ENCODE data around the gene CDK6.

Gene CDK6

DNA sequence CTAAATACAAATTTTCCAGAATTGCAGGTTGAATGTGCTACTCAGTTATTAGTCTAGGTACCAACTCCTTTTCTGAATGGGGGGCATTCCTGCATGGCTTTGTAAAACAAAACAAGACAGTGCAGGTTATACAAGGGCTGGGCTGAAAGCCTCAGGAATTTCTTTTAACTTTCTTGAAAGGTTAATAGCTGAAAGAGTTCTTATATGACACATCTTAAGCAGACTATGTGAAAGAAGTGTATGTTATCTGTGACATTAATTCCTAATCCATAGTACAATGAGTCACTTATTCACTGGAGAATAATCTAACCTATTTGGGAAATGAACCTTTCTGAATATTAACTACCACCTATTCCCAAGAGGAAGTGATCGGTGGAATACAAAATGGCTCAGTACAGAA, 130.5 kb downstream of the CDK6 start:
- no peak for DNase-seq

DNA sequence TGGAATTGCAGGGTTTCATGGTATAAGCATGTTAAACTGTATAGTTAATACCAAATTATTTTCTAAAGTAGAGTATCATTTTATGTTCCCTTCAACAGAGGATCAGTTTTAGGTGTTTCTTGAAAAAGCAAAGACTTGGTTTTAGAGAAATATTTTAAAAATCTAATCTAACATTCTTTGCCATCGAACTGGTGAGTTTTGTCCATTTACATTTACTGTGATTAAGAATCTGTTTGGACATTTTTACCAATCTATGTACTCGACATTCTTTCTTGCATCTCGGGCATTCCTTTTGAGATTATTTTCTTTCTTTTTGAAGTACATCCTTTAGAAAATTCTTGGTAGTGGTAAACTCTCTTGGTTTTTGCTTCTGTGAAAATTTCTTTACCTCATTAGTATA, 131.5 kb downstream of the CDK6 start:
- no peak for DNase-seq

DNA sequence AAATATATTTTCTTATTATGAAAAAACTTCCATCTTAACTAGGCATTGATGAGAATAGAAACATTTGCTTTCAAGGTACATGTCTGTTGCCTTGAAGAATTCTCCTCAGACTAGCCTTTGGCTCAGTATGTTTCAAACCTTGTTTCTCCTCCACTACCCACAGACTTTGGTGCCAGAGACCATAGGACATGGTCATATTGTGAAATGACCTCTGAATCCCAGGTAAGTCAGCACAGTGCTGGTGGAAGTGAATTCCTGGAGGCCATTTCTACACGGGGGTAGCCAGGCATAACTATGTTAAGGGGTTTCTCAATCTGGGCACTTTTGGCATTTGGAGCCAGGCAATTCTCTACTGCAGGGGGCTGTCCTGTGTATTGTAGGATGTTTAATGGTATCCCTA, 133.8 kb downstream of the CDK6 start:
- no peak for DNase-seq

DNA sequence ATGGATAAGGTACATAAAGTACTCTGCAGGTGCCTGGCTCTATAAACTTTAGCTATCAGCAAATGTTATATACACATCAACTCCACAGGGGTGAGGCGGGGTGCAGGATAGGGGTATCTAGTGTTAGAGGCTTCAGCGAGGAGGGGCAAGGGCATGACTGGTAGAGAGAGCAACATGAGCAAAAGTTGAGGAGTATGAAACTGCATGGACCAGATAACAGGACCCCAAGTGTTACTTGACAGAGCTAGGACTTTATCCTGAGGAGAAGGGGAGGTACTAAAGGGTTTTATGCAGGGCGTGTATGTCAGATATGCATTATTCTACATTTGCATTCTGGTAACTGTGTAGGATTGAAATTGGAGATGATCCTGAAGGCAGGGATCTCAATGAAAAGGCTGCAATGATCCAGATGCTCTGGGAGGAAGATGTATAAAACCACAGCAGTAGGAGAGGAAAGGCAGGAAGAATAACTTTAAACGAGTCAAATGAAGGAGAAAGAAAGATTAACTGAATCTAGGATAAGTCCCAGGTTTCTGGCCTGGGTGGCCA, 136.3 kb downstream of the CDK6 start:
- no peak for DNase-seq

DNA sequence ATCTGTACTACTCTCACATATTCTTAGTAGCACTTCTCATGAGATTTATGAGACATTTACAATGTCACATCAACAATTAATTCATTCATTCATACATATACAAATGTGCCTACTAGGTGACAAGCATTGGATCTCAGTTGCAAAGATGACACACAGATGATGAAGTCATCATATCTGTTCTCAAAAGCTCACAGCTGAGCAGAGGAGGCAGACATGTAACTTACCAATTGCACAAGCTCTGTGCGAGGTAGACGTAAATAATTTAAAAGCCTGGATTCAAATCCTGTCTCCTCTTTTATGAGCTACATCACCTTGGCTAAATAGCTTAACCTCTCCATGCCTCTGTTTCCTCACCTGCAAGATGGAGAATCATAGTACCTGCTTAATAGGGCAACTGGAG, 136.8 kb downstream of the CDK6 start:
- DNase-seq: no peak

DNA sequence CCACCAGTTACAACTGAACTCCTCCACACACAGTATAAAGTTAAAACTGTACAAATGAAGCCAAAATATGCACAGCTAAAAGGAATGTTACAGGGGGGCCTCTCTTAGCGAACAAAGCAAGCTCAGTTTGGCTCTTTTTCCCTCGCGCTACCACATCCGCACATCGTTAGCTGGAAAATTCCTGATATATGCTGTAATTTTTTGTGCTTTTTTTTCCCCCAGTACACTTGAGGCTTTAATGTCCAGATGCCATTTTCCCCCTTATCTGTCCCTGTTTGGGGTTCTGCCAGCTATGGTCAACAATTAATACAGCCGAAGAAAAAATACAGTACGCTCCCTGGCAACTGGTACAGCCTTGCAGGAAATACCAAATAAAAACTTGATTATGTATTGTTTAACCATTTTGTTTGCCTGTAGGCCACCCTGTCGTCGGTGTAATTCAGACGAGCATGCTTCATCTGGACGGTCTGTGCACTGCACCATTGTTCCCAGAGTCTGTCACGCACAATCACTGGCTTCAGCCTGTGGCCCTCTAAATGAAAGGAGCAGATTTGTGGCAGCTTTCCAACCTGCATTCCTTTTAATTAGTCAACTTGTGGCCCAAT, 138.0 kb downstream of the CDK6 start:
- no peak for DNase-seq

DNA sequence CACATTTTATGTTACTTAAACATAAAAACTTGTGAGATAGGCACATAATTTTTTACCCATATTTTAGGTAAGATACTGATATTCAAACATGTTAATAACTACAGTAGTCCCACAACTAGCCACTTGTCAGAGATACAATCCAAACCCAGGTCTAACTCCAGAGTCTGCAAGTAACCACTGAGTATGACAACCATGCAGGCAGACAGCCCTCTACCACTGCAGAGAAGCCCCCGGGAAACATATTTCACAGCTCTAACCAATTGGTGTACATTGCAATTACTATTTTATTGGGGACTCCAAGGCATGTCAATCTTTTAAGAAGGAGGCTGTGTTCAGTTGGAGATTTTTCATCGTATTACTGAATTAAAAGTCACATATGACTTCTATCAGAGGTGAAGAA, 139.0 kb downstream of the CDK6 start:
- no peak for DNase-seq

DNA sequence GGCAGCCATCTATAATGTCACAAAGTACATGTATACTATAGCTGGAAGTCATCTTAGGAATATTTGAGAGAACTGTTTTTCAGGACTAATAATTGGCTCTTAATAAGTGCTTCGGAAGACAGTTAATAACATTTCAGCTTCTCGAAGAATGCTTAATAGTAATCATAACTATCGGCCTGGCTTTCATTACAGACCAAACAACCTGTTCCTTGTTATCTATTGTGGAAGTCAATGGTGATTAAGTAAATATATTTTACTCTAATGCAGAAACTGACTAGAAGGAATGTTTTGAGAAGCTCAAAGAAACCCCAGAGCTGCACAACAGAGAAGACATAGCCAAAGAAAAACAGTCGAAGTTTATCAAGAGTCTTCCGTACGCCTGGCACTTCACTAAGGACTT, 139.4 kb downstream of the CDK6 start:
- DNase-seq: no peak

DNA sequence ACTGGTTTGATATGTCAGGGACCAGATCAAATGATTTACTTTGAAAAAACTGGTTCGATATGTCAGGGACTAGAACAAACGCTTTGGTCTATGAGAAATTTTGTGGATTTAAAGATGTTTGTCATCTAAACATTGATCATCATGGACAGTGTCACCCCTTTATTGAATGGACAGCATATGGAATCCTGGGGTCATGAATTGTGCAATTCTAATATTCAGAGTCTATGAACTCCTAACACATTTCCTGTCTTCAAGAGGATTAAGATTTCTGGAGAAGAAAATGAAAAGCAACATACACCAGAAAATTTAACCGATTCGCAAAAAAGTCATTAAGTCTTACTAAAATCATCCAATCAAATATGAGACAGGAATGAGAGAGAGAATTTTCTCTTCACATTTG, 139.8 kb downstream of the CDK6 start:
- DNase-seq: no peak

DNA sequence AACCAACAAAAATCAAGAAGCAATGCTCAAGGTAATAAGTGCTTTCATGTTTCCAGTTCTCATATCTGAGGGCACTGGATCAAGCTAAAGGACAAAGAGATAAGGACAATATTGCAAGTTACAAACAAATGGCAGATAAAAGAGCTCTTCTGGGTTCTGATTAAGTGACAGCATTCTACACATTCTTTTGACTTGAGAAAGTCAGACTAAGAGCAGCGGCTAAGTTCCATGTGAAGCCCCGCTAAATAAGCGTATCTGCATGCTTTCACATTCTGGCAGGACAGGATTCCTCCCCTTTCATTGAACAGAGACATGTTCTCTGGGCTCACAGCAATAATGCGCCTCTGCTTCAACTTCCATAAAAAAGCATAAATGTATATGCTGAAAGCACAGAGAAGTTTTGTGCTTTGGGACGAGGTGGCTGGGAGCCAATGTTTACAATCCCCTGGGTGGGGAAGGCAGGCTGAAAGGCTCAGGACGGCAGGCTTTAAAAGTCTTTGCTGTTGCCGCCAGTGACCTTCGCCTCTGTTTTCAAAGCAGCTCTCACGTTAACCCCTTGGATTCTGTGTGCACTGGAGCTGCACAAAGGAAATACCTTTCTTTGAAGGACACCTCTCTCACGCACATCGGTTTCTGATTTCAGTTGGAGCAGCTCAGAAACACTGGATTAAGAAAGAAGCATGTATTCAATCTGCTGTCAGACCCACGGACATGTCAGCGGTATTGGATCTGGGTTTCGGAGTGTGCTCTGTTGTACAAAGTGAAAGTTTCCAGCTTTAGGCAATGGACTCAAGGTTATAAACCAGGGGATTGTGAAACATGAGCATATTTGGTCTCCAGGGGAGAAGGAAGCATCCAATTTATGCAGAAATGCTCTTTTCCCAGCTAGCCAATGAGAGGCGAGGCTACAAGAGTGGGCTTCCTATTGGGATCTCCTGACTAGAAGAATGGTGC, 140.8 kb downstream of the CDK6 start:
- DNase-seq: no peak

DNA sequence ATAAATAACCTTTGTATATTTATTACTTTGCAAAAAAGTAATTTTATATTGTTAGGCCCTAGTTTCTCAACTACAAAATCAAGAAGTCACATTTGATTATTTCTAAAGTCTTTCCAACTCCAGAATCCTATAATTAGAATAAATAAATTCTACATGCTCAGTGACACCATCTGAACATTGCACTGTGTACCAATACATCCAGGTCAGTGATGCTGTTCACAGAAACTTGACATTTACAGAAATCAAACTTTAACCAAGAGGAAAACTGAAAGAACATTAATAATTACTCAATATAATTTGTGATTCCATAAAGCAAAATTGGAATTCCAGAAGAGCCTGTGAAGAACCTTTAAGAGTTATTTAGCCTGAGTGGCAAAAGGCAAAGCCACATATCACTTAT, 142.2 kb downstream of the CDK6 start:
- DNase-seq: no peak

DNA sequence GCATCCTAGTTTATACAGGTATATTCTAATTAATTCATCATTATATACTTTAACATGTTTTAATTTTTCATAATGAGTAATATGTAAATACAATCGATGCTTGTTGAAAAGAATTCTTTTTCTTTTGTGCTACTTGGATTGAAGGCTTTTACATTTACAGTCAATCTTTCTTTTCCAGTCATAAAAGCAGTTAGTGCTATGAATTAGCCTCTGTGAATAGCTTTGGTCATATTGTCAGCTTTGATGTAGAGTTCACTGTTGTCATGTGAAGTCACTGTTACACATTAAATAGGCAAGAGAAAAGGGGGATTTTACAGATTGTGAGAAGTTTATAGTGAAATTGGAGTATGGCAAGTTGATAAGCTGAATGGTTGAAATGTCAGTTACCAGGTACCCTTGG, 142.9 kb downstream of the CDK6 start:
- DNase-seq: no peak

DNA sequence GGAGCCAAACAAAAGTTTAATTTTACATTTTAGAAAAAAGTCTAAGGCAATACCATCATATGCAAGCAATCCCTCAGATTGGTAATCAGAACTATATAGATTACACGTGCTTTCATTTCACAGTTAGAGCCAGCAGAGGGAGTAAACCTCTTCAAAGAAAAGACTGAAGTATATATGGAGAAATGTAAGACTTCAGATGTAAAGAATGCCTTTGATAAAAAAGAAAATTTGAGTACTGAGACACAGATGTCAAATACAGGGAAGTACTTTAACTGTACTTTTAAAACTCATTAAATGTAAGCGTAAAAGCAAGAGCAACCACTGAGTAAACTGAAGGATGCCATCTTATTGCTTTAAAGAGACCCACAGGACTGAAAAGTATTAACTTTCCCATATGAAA, 144.8 kb downstream of the CDK6 start:
- no peak for DNase-seq

DNA sequence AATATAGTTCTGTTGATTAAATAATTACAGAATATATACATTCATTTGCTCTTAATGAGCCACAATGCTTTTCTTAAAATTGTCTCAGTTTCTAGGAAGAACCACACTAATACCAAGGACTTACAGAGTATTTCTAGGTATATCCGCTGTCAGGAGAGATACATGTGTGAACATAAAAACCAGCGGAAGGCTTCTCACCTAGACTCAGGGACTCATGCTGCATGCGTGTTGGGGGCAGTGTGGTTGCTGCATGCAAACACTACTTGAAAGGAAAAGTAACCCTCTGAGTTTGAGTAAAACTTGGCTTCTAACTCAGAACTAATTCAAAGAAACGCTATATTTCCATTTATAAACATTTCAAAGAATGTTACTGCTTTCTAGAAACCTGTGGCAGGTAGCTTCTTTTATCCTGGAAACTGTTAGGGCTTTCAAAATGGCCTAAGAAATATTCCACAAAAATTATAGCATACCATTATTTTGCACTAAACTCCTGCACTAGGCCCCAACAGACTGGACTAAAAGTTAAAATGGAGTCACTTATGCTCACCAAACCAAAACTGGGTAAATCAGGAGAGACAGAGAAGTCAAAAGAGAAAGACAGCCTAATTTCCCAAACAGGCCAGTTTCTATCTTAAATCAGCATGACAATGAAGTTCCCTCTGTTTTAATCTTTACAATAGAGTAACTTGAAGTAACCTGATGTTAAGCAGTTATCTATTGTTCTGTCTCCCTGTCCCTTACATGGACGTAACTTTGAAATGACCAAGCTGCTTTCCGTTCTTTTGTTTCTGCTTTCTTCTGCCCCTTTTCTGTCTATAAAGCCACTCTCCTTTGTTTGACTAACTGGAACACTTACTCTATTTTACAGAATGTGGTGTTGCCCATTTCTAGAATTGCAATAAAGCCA, 151.0 kb downstream of the CDK6 start:
- peak; percentile 68 for DNase-seq

DNA sequence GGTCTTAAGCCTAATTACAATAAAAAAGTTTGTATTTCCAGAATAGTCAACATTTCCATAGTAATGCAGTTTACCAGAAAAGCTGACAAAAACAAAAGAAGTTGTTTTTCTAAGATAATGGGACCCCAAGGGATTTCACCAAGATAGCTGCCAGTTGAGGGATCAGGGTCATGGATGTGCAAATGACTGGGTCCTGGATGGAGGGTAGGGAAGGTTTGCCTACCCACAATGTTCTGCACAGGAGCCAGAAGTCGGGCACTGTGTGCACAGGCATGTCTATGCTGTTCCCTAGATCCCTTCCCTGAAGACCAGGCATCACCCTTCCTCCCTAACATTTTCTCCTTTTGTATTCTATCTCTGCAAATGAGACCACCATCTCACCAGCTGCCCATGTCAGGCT, 152.1 kb downstream of the CDK6 start:
- DNase-seq: no peak

DNA sequence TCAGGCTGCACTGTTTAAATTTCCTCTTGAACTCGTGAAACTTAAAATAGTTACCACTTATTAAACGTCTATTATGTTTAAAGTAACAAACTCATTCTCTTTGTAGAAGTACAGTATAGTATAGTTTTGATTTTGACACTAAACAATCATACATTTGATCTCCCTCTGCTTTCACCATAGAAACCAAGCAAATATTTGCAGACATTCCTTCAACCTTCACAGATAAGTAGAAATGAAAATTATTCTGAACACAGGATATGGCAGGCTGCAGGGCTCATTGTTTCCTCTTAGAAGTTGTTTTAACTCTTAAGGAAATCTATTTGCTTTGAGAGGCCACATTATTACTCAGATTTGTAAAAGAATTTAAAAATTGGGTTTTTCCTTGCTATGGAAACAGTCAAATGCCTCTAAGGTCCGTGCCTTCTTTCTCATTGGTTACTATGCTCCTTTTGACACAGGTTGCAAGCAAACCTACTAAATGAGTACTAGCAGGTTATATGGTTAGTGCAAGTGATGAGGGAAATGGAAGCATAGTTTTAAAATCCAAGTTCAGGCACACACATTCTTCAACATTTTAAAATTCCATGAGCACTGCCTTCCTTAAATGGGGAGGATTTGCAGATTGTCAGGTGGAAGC, 153.4 kb downstream of the CDK6 start:
- DNase-seq: no peak

DNA sequence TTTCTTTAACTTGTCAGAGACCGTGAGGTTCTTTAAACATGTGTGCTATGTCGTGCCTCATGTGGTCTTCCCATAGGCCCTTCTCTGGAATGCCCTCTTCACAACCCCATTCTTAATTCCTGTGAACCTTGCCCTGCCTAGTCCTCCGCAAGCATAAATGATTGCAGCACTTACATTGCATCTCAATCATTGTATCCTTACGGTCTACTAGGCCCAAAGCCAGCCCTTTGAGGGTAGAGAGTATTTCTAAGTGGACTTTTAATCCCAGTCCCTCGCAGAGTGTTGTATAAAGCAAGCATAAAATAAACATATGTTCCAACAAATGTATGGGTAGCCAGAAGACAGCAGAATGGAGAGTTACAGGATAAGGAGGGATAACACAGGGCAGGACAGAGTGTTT, 154.0 kb downstream of the CDK6 start:
- DNase-seq: no peak

DNA sequence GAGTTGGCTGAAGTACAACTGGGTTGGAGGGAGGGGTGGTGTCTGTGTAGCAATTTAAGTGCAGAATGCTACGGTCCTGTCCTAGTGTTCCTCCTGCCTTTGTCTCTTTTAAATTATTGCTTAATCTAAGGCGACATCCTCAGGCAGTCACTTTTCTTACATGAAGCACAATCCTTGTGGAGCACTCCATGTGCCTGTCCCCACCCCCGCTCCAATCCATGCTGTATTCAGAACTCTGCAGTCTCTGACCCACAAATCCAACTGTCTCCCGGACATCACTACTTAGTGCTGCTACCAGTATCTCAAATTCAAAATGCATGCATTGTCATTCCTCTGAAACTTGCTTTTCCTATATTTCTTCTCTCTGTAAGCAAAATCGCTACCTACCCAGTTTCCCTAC, 154.7 kb downstream of the CDK6 start:
- no peak for DNase-seq

DNA sequence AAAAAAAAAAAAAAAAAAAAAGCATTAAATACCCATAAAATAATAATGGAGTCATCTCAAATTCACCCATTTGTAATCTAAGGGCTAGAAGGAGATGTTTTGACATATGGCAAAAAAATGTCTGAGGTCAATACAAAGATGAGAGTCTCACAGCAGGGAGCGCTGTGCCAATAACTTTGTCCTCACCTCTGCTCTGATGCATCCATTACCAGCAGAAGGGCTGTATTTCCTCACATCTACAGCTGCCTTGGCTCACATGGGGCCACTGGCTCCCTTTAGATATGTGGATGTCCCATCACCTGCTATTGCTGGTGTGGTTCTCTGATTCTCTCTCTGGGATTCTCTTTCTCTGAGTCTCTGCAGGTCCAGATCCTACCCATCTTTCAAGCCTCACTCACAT, 155.9 kb downstream of the CDK6 start:
- no peak for DNase-seq

DNA sequence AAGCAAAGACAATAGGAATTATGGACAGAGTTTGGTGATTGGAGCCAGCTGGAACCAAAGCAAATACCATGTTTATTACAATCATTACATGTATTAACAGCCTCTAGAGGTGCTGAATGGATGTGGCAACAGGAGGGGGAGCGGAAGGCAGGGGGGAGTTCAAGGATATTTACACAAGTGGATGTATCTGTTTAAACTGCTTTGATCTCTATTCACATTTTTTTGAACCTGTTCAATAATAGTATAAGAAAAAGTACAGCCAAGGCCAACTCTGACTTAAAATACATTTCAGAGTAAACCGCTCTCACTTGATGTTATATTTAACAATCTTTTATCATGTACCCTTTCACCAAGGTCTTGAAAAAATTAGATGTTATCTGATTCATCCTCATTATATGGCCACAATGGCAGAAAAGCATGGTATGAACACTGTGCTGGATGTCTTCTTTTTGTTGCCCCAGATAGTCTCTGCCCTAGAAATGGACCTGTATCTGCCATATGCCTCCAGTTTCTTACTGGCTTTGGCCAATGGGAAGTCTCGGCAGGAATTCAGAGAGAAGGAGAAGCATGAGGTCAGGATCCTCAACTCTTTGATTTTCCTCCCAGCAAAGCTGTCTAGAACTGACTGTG, 158.0 kb downstream of the CDK6 start:
- no peak for DNase-seq

DNA sequence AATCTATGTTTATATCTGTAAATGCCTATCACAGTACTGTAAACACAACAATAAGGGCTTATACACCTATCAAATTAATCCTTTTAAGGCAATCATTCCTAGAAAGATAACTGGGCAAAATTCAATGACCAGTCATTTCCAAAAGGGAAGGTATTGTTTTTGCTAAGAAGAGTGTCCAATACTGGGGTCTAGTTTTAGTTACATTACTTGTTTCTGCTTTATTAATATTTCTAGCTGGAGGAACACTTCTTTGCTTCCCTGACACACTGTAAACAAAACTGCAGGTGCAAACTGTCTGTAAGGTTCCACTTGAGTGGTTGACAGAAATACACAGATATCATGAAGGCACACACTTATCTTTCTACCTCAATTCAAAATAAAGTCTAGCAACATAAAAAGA, 162.0 kb downstream of the CDK6 start:
- no peak for DNase-seq

DNA sequence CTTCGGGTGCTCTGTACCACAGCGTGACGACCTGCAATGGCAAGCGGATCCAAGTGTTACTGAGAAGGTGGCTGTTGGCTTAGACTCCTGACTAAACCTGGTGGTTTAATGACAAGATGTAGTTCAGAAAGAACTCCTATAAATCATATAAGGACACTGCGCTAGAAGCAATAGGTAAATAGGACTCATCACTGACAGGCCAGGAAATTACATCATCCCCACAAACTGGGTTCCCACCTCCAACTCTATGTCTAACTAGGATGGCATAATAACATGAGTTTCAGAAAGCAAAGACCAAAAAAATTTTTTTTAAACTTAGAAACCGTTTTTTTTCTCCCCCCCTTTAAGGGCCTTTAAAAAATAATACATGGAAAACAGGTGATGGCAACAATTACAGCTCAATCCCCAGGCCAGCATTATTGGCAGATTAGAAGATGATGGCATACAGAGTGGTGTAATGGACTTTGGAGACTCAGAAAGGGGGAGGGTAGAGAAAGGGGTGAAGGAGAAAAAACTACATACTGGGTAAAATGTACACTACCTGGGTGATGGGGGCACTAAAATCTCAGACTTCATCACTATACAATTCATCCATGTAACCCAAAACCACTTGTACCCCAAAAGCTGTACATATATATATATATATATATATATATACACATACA, 164.7 kb downstream of the CDK6 start:
- no peak for DNase-seq
